Measurements from ENCODE around the gene NEMF.

DNA sequence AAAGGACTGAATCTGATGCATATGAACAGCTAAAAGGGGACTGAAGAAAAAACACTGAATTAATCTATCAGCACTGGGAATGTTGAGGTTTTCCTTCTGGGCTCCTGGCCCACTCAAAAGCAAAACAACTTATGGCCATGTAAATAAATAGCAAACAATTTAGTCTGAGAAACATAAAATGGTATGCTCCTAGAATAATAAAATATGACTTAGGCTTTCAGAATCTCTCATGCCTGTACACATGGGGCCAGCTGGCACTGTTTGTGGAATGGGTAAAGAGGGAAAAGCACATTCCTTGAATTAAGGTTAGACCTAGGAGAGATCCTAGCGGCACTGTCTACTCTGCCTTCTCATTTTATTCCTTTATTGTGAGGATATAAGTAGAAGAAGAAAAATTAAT, 78.5 kb downstream of the NEMF start:
- TF ChIP-seq, protein P1, sequence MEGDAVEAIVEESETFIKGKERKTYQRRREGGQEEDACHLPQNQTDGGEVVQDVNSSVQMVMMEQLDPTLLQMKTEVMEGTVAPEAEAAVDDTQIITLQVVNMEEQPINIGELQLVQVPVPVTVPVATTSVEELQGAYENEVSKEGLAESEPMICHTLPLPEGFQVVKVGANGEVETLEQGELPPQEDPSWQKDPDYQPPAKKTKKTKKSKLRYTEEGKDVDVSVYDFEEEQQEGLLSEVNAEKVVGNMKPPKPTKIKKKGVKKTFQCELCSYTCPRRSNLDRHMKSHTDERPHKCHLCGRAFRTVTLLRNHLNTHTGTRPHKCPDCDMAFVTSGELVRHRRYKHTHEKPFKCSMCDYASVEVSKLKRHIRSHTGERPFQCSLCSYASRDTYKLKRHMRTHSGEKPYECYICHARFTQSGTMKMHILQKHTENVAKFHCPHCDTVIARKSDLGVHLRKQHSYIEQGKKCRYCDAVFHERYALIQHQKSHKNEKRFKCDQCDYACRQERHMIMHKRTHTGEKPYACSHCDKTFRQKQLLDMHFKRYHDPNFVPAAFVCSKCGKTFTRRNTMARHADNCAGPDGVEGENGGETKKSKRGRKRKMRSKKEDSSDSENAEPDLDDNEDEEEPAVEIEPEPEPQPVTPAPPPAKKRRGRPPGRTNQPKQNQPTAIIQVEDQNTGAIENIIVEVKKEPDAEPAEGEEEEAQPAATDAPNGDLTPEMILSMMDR (IDR thresholded peaks at IDR 0.05; ENCODE audit: insufficient read depth, low read length): no peak
- TF ChIP-seq, protein P2, sequence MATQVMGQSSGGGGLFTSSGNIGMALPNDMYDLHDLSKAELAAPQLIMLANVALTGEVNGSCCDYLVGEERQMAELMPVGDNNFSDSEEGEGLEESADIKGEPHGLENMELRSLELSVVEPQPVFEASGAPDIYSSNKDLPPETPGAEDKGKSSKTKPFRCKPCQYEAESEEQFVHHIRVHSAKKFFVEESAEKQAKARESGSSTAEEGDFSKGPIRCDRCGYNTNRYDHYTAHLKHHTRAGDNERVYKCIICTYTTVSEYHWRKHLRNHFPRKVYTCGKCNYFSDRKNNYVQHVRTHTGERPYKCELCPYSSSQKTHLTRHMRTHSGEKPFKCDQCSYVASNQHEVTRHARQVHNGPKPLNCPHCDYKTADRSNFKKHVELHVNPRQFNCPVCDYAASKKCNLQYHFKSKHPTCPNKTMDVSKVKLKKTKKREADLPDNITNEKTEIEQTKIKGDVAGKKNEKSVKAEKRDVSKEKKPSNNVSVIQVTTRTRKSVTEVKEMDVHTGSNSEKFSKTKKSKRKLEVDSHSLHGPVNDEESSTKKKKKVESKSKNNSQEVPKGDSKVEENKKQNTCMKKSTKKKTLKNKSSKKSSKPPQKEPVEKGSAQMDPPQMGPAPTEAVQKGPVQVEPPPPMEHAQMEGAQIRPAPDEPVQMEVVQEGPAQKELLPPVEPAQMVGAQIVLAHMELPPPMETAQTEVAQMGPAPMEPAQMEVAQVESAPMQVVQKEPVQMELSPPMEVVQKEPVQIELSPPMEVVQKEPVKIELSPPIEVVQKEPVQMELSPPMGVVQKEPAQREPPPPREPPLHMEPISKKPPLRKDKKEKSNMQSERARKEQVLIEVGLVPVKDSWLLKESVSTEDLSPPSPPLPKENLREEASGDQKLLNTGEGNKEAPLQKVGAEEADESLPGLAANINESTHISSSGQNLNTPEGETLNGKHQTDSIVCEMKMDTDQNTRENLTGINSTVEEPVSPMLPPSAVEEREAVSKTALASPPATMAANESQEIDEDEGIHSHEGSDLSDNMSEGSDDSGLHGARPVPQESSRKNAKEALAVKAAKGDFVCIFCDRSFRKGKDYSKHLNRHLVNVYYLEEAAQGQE (IDR thresholded peaks at IDR 0.05; ENCODE audit: insufficient replicate concordance, low read depth): no peak
- no peak for TF ChIP-seq POLR2AphosphoS5 (IDR thresholded peaks at IDR 0.05; ENCODE audit: low read depth)
- no peak for TF ChIP-seq GABPA (IDR thresholded peaks at IDR 0.05; ENCODE audit: low read depth)

Data from HL-60 (cell line).